ENCODE results near the gene METRNL.

The METRNL gene

GRCh38 chr17:83113792-83114191, 34.4 kb downstream of the METRNL start:
- no peaks in the 10 kb centered on the region for H3K4me1 ChIP-seq (ENCODE audit: low read length)

GRCh38 chr17:83114706-83115105, 35.3 kb downstream of the METRNL start:
- Histone ChIP-seq H3K9me3 (replicated peaks; ENCODE audit: insufficient read depth, low read length) (no peaks in the 10 kb centered on the region), H3F3A (ENCODE audit: insufficient read depth, low read length) (no peaks in the 10 kb centered on the region), H3K4me2 (ENCODE audit: low read depth, low read length) (no peak overlapping the region), H2AFZ (ENCODE audit: low read length) (no peak overlapping the region), H4K20me1 (ENCODE audit: insufficient read depth, low read length) (no peaks in the 10 kb centered on the region), H3K36me3 (replicated peaks; ENCODE audit: insufficient read depth, low read length) (no peaks in the 10 kb centered on the region), H3K27me3 (replicated peaks; ENCODE audit: insufficient read depth, low read length) (peaks cover 92% of the 10 kb centered on the region), H3K27ac (ENCODE audit: low read length) (no peak overlapping the region), H3K9me2 (replicated peaks; ENCODE audit: insufficient read depth, low read length) (no peaks in the 10 kb centered on the region), H3K79me2 (ENCODE audit: low read length) (no peaks in the 10 kb centered on the region), H3K4me1 (ENCODE audit: low read length) (no peaks in the 10 kb centered on the region), H3K9ac (ENCODE audit: low read length) (no peak overlapping the region), H3K4me3 (ENCODE audit: low read length) (no peak overlapping the region)
- DNase-seq, result no peak
- TF ChIP-seq CTCF (IDR thresholded peaks at IDR 0.05; ENCODE audit: low read length), result no peak
- TF ChIP-seq EZH2 (optimal IDR thresholded peaks at IDR 0.05; ENCODE audit: low read depth, low read length), result no peak
- no peak for TF ChIP-seq EZH2phosphoT487 (IDR thresholded peaks at IDR 0.05; ENCODE audit: low read length)

More at GRCh38 chr17:83113792-83114191, 34.4 kb downstream of the METRNL start:
- Histone ChIP-seq H3K27ac (ENCODE audit: low read length) (no peak overlapping the region), H3K4me2 (ENCODE audit: low read depth, low read length) (no peak overlapping the region), H3K79me2 (ENCODE audit: low read length) (no peaks in the 10 kb centered on the region), H2AFZ (ENCODE audit: low read length) (no peak overlapping the region), H4K20me1 (ENCODE audit: insufficient read depth, low read length) (no peaks in the 10 kb centered on the region), H3K9me2 (replicated peaks; ENCODE audit: insufficient read depth, low read length) (no peaks in the 10 kb centered on the region), H3K9me3 (replicated peaks; ENCODE audit: insufficient read depth, low read length) (no peaks in the 10 kb centered on the region), H3F3A (ENCODE audit: insufficient read depth, low read length) (no peaks in the 10 kb centered on the region), H3K27me3 (replicated peaks; ENCODE audit: insufficient read depth, low read length) (peaks cover 99% of the 10 kb centered on the region), H3K36me3 (replicated peaks; ENCODE audit: insufficient read depth, low read length) (no peaks in the 10 kb centered on the region), H3K9ac (ENCODE audit: low read length) (no peak overlapping the region), H3K4me3 (ENCODE audit: low read length) (no peak overlapping the region)
- TF ChIP-seq EZH2phosphoT487 (IDR thresholded peaks at IDR 0.05; ENCODE audit: low read length) (no peak), EZH2 (optimal IDR thresholded peaks at IDR 0.05; ENCODE audit: low read depth, low read length) (no peak), CTCF (IDR thresholded peaks at IDR 0.05; ENCODE audit: low read length) (no peak)
- no peak for DNase-seq

- Histone ChIP-seq H3K4me3 (ENCODE audit: low read length) (no peak overlapping the region), H3K27ac (ENCODE audit: low read length) (no peak overlapping the region), H3K9me3 (replicated peaks; ENCODE audit: insufficient read depth, low read length) (no peaks in the 10 kb centered on the region), H3K79me2 (ENCODE audit: low read length) (no peaks in the 10 kb centered on the region), H3K9ac (ENCODE audit: low read length) (no peak overlapping the region), H3F3A (ENCODE audit: insufficient read depth, low read length) (0 out of 2 replicates have a peak, but pooled peaks cover 2% of the 10 kb centered on the region), H2AFZ (ENCODE audit: low read length) (no peak overlapping the region), H3K4me2 (ENCODE audit: low read depth, low read length) (no peak overlapping the region), H3K4me1 (ENCODE audit: low read length) (no peaks in the 10 kb centered on the region), H3K9me2 (replicated peaks; ENCODE audit: insufficient read depth, low read length) (no peaks in the 10 kb centered on the region), H3K36me3 (replicated peaks; ENCODE audit: insufficient read depth, low read length) (no peaks in the 10 kb centered on the region), H4K20me1 (ENCODE audit: insufficient read depth, low read length) (no peaks in the 10 kb centered on the region), H3K27me3 (replicated peaks; ENCODE audit: insufficient read depth, low read length) (peaks cover 87% of the 10 kb centered on the region)
- TF ChIP-seq EZH2 (optimal IDR thresholded peaks at IDR 0.05; ENCODE audit: low read depth, low read length) (no peak), EZH2phosphoT487 (IDR thresholded peaks at IDR 0.05; ENCODE audit: low read length) (no peak), CTCF (IDR thresholded peaks at IDR 0.05; ENCODE audit: low read length) (no peak)
- no peak for DNase-seq
Measured at GRCh38 chr17:83115202-83115651, 35.8 kb downstream of the METRNL start.

Measured in MM.1S (cell line).